Measurements from ENCODE around the gene FANK1.

DNA sequence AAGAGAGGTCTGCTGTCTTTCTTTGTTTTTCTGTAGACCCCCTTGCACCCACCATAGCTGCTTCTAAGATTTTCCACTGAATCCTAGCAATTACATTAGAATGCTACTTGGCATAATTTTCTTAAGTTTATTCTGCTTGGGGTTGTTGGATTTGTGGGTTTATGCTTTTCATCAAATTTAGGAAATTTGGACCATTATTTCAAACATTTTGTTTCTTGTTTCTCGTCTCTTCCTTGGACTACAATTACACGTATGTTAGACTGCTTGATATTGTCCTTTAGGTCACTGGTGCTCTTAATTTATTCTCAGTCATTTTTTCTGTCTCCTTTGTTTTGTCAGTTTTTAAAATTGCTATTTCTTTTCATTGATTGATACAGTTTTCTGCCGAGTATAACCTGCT is 65.8 kb downstream of the FANK1 start:
- TF ChIP-seq, protein P1, sequence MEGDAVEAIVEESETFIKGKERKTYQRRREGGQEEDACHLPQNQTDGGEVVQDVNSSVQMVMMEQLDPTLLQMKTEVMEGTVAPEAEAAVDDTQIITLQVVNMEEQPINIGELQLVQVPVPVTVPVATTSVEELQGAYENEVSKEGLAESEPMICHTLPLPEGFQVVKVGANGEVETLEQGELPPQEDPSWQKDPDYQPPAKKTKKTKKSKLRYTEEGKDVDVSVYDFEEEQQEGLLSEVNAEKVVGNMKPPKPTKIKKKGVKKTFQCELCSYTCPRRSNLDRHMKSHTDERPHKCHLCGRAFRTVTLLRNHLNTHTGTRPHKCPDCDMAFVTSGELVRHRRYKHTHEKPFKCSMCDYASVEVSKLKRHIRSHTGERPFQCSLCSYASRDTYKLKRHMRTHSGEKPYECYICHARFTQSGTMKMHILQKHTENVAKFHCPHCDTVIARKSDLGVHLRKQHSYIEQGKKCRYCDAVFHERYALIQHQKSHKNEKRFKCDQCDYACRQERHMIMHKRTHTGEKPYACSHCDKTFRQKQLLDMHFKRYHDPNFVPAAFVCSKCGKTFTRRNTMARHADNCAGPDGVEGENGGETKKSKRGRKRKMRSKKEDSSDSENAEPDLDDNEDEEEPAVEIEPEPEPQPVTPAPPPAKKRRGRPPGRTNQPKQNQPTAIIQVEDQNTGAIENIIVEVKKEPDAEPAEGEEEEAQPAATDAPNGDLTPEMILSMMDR (IDR thresholded peaks at IDR 0.05): no peak
- no peak for TF ChIP-seq POLR2A (IDR thresholded peaks at IDR 0.05)
